GM18873 (cell line): ENCODE data around the gene TTC13.

ENCODE experiments used
- ATAC-seq: cut with Tn5 transposase; IDR thresholded peaks from one replicate; pipeline ENCODE4 v1.9.1; 2021; ENCODE audit warnings: mild to moderate bottlenecking, moderate library complexity, moderate number of reproducible peaks; ENCODE audit not compliant: unreplicated experiment, low FRiP score

Gene TTC13

GRCh38 chr1:230877924-230878590 lies 100.6 kb downstream of the TTC13 start:
- no peak for ATAC-seq

- ATAC-seq, result no peak
Observed at GRCh38 chr1:230877146-230877923, 101.3 kb downstream of the TTC13 start.

DNA sequence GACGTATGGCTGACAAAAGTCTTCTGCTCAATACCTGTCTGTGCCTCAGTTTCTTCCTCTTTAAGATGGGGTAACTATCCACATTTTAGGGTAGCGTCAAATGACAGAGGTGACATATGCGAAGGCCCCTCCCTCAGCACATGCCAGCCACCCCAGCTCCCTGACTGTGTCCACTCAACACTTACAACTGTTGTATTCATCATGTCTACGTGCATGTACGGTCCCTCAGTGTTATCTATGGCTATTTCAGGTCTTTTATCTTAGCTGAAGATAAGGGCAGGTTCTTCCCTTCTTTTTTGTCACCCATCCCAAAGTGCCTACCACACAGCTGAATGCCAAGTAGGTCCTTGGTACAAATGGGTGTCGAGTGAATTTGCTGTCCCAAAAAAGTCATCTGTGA lies 102.0 kb downstream of the TTC13 start:
- ATAC-seq, result no peak

DNA sequence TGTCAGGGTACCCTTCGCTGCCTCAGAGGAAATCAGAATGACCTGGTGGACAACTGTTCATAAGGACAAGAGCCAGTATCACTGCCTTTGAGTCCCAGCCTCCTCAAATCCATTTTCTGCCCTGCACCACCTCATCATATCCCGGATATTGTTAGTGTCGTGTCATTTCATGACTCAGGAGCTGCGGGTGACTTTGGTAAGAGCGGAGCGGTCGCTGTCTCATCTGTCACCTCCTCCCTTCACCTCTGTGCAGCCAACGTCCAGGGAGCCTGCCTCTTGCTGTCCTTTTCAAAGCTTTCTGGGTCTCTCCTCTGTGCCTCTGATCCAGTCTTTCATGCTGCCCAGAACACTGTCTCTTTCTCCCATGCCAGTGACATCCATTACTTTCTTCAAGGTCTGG lies 103.3 kb downstream of the TTC13 start:
- no peak for ATAC-seq

DNA sequence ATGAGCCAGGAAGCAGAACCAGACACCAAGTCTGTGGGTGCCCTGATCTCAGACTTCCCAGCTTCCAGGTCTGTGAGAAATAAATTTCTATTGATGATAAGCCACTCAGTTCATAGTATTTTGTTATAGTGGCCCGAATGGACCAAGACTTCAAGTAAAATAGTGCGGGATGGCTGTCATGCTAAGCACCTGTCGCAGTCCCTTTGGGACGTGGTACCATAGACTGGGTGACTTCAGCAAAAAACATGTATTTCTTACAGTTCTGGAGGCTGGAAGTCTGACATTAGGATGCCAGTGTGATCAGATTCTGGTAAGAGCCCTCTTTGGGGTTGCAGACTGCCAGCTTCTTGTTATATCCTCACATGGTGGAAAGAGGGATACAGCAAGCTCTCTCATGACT lies 107.7 kb downstream of the TTC13 start:
- ATAC-seq, result no peak

- ATAC-seq, result no peak
Observed at GRCh38 chr1:230869500-230869899, 109.2 kb downstream of the TTC13 start.

- ATAC-seq, result no peak
Observed at GRCh38 chr1:230868736-230869385, 109.8 kb downstream of the TTC13 start.

- ATAC-seq, result no peak
Observed at GRCh38 chr1:230867903-230868735, 110.5 kb downstream of the TTC13 start, which contains the start of gene C1orf198. C1orf198 (minus strand) TSS chr1:230868521; CDS start chr1:230868512, 9 bp downstream.

- no peak for ATAC-seq
Observed at GRCh38 chr1:230867101-230867902, 111.4 kb downstream of the TTC13 start.

DNA sequence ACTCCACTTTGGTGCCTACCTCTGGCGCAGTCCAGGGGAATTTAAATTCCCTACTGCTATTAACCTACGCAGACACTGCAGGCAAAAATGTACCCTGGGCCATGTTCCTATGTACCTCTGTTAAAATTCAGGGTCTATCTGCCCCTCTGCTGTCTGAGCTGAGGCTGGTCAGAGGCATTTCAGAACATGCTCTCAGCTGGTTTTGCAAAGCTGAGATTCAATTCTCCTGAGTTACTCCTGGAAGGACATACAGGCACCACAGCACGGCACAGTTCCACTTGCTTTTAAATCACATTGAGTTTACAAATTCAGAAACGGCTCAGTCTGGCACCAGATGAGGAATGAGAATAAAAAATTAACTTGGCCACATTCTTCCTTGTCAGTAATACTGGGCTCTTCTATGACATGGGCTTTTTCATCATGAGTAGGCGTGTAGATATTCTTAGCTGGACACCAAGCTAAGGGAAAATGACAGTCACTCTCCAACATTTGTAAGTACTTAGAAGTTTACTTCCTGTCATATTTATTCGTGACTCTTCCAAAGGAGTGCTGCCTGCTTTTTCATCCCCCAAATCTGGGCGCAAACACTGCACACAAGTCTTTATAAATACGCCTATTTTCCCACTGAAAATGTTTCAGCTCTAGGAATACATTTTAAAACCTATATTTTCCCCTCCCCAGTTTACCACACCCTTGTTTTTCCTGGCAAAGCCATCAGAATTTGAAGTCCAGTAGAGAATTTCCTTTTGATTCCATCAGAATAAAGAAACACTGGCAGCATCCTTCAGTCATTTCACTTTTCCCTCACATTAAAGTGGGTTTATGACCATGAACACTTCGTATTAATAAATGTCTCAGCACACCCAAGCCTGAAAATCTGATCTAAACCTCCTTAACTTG lies 112.2 kb downstream of the TTC13 start:
- ATAC-seq, result no peak

DNA sequence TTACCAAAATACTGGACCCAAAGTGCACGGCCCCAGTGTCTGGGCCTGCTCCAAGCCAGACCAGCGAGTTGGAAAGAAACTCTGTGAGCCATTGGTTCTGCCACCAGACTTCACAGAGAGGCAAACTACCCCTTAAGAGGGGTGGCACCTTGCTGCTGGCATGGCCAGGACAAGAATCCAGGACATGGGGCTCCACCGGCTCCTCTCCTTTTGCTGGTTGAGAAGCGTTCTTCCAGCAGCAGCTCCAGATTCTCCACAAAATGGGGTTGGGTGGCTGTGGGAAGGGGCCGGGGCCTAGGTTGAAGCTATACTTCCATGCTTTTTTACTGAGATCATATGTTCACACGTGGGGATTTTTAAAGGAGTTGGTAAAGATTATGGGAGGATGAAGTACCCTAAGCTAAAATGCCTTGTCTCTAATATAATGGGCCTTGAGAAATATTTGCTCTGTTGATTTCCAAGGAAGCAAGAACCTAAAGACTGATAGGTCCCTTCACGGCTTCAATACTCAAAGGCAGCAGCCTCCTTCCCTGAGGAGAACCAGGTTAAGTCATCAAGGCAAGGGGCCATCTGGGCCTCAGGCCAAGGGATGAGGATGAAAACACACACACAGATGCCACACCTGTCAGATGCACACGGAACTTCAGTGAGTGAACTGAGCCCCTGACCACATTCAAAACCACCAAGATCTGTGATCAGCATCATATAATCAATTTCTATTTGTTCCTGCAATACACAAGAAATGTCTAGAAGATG lies 113.4 kb downstream of the TTC13 start:
- ATAC-seq, result no peak

GRCh38 chr1:230864441-230864840 lies 114.2 kb downstream of the TTC13 start:
- ATAC-seq, result no peak

DNA sequence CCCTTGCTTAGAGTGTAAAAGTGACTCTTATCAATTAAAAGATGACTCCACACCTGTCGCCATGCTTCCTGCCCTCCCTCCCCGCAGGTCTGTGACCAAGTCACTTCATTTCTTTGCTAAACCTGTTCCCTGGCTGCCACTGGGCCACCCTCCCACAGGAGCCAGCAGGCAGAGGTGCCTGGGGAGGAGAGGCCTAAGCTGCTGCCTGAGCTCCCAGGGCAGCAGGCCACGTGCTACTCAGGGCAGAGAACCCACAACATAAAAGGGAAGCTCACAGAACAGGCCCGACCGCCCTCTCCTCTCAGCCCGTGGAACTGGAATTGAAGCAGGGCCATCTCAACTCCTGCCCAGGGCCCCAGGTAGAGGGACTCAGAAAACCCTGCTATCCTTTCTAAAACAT lies 115.2 kb downstream of the TTC13 start:
- ATAC-seq, result no peak

DNA sequence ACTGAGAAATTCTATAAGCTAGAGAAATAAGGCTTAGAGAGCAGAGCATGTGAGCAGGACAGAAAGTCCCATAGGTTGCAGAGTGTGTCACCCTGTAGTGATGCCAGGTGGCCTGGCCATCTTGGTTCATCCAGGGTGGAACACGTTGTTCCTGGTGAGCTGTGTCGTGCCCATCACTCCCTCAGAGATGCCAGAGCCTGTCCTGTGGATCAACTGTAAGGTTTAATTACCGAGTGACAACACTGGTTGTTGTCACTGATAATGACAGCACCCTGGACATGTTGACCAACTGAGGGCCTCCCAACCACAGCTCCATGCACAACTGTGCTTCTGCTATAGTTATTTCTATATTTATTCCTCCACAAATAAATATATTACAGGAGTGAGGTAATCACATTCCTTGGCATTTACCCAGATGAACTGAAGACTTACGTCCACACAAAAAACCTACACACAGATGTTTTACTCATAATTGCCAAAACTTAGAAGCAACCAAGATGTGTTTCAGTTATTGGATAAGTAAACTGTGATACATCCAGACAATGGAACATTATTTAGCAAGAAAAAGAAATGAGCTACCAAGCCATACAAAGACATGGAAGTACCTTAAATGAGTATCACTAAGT lies 116.6 kb downstream of the TTC13 start:
- ATAC-seq, result no peak

GRCh38 chr1:230861489-230861888 lies 117.2 kb downstream of the TTC13 start:
- ATAC-seq, result no peak

DNA sequence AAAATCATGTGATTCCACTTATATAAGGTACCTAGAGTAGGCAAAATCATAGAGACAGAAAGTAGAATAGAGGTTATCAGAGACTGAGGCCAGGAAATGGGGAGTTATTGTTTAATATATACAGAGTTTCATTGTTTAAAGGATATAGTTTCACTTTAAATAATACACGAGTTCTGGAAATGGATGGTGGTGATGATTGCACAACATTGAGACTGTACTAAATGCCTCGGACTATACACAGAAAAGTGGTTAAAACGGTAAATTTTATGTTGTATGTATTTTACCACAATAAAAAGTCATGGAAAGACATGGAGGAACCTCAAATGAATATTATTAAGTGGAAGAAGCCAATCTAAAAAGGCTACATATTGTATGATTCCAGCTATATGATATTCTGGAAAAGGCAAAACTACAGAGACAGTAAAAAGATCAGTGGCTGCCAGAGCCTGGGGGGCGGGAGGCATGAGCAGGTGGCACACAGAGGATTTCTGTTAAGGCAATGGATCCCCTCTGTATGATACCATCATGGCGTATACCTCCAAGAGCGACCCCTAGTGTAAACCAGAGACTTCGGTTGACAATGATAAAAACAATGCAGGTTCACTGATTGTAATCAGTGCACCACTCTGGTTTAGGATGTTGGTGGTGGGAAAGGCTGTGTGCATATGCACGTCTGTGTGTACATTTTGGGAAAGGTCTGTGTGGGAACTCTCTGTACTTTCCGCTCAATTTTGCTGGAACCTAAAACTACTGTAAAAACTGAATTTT lies 117.9 kb downstream of the TTC13 start:
- no peak for ATAC-seq
